Natural killer cell (primary cell): ENCODE data around the gene MYH8. TPM values are rescaled to one million over a fixed set of nuclear protein-coding genes. Genes with fewer than 3 reads are reported as not detected.

ENCODE experiments used
- ATAC-seq, 3 donors: fragments of 150-1000 bp in 2 of 3; fragments of 200-7000 bp in 1 of 3; cut with Tn5 transposase; 1 replicate in 1 of 3; 2 replicates in 2 of 3; pipeline ENCODE4 v1.10.0; 2021; ENCODE audit warnings: mild to moderate bottlenecking in 2 of 3, moderate library complexity in 2 of 3
- DNase-seq, 2 donors: peaks; one replicate each; pipeline versions ENCODE4 v3.0.0 to v3.0.0-alpha.2; 2013 to 2021; ENCODE audit warnings: mixed read lengths in 1 of 2
- H3K27ac ChIP-seq: one replicate; pipeline ENCODE4 v1.5.1; 2013; ENCODE audit warnings: mild to moderate bottlenecking, low read length
- H3K27me3 ChIP-seq: one replicate; pipeline ENCODE4 v1.6.1; 2013; ENCODE audit warnings: low read length; ENCODE audit not compliant: control insufficient read depth, insufficient read depth
- H3K36me3 ChIP-seq: one replicate; pipeline ENCODE4 v1.6.1; 2013; ENCODE audit warnings: low read length; ENCODE audit not compliant: control insufficient read depth, insufficient read depth
- H3K4me1 ChIP-seq: one replicate; pipeline ENCODE4 v1.6.1; 2013; ENCODE audit warnings: low read length; ENCODE audit not compliant: control insufficient read depth, insufficient read depth
- H3K4me3 ChIP-seq: one replicate; pipeline ENCODE4 v1.5.1; 2013; ENCODE audit warnings: low read length
- H3K9me3 ChIP-seq: one replicate; pipeline ENCODE4 v1.6.1; 2013; ENCODE audit warnings: low read length; ENCODE audit not compliant: control insufficient read depth, insufficient read depth
- H3K27ac Mint-ChIP-seq, 2 donors: one replicate each; pipeline ENCODE4 v1.8.0; 2022; ENCODE audit warnings: mild to moderate bottlenecking in 2 of 2, mixed read lengths in 2 of 2, moderate library complexity in 1 of 2
- H3K27me3 Mint-ChIP-seq, 2 donors: one replicate each; pipeline ENCODE4 v1.8.0; 2022; ENCODE audit warnings: low read depth in 2 of 2, mixed read lengths in 2 of 2
- H3K36me3 Mint-ChIP-seq: one replicate; pipeline ENCODE4 v1.8.0; 2022; ENCODE audit warnings: mixed read lengths
- H3K4me1 Mint-ChIP-seq, 2 donors: one replicate each; pipeline ENCODE4 v1.8.0; 2022; ENCODE audit warnings: mixed read lengths in 2 of 2
- H3K4me3 Mint-ChIP-seq: one replicate; pipeline ENCODE4 v1.8.0; 2022; ENCODE audit warnings: mild to moderate bottlenecking, moderate library complexity, mixed read lengths
- H3K9me3 Mint-ChIP-seq, 2 donors: one replicate each; pipeline ENCODE4 v1.8.0; 2022; ENCODE audit warnings: mixed read lengths in 2 of 2
- CTCF ChIP-seq: fragments of 200-600 bp; IDR thresholded peaks from one replicate; pipeline ENCODE4 v1.8.0; 2022; ENCODE audit warnings: antibody characterized with exemption
- WGBS: methylation state at CpG from one replicate; pipeline ENCODE4 v1.1.7; 2013; ENCODE audit warnings: missing lambda C conversion rate; ENCODE audit not compliant: insufficient coverage; 5-methylcytosine and 5-hydroxymethylcytosine counted together
- intact Hi-C: fragments of 100-400 bp; cut with micrococcal nuclease; formaldehyde crosslinking; loops from one replicate; pipeline ENCODE4 v1.14.2; 2022
- total RNA-seq, 4 donors: library from RNA; stranded (reverse); fragments of 120-200 nt in 1 of 4; gene quantifications; one replicate each; pipeline versions ENCODE4 v1.2.3 to v1.2.4, GENCODE V29; 2013 to 2022

The MYH8 gene
- total RNA-seq, 3 donors from 2014 or later (not counting 1 experiment from before 2014, with no cell fraction given), result not detected

GRCh38 chr17:10458701-10459100, 37.0 kb upstream of the MYH8 start:
- Histone ChIP-seq H3K4me3 (no peak overlapping the region), H3K27ac (no peak overlapping the region), H3K27me3 (peaks cover under 1% of the 10 kb centered on the region), H3K9me3 (no peaks in the 10 kb centered on the region), H3K4me1 (no peaks in the 10 kb centered on the region), H3K36me3 (no peaks in the 10 kb centered on the region)
- Mint-ChIP-seq H3K4me3 (no peak overlapping the region), H3K9me3 (no peaks in the 10 kb centered on the region), H3K4me1 (no peaks in the 10 kb centered on the region), H3K27me3 (peaks cover 21 to 59% of the 10 kb centered on the region in 2 donors), H3K36me3 (no peaks in the 10 kb centered on the region), H3K27ac (no peak overlapping the region)
- ATAC-seq, result no peak
- no peak for DNase-seq
- intact Hi-C loops, result no loop called here
- 67% methylated on average over 2 of the region's 3 CpGs for WGBS
- no peak for TF ChIP-seq CTCF

GRCh38 chr17:10457952-10458351, 36.2 kb upstream of the MYH8 start:
- no peaks in the 10 kb centered on the region for H3K4me1 ChIP-seq
- Mint-ChIP-seq H3K36me3 (no peaks in the 10 kb centered on the region), H3K4me3 (no peak overlapping the region), H3K27me3 (peaks cover 24 to 52% of the 10 kb centered on the region in 2 donors), H3K27ac (no peak overlapping the region), H3K4me1 (no peaks in the 10 kb centered on the region), H3K9me3 (no peaks in the 10 kb centered on the region)
- WGBS, result no CpG with 5 or more reads among the region's 1 CpG
- TF ChIP-seq CTCF, result no peak
- H3K4me3 ChIP-seq, result no peak overlapping the region
- H3K9me3 ChIP-seq, result no peaks in the 10 kb centered on the region
- H3K27me3 ChIP-seq, result peaks cover 3% of the 10 kb centered on the region
- ATAC-seq (no peak), DNase-seq (no peak)
- no peaks in the 10 kb centered on the region for H3K36me3 ChIP-seq
- intact Hi-C loops, result no loop called here
- no peak overlapping the region for H3K27ac ChIP-seq

- 72% methylated on average over 5 of the region's 7 CpGs for WGBS
- H3K27me3 Mint-ChIP-seq, result peaks cover 26 to 47% of the 10 kb centered on the region in 2 donors
- H3K27ac ChIP-seq, result no peak overlapping the region
Observed at GRCh38 chr17:10447026-10447931, 25.5 kb upstream of the MYH8 start.

More at GRCh38 chr17:10447026-10447931, 25.5 kb upstream of the MYH8 start:
- H3K36me3 Mint-ChIP-seq, result no peaks in the 10 kb centered on the region
- no peak overlapping the region for H3K4me3 Mint-ChIP-seq
- no peaks in the 10 kb centered on the region for H3K9me3 ChIP-seq
- ATAC-seq (no peak), DNase-seq (no peak)
- peaks cover 2% of the 10 kb centered on the region for H3K27me3 ChIP-seq
- H3K36me3 ChIP-seq, result no peaks in the 10 kb centered on the region
- no peaks in the 10 kb centered on the region for H3K9me3 Mint-ChIP-seq
- H3K4me3 ChIP-seq, result no peak overlapping the region
- intact Hi-C loops, result no loop called here
- no peak overlapping the region for H3K27ac Mint-ChIP-seq
- H3K4me1 Mint-ChIP-seq, result no peaks in the 10 kb centered on the region
- no peaks in the 10 kb centered on the region for H3K4me1 ChIP-seq
- no peak for TF ChIP-seq CTCF
